RPMI8226 (cell line): Measurements from ENCODE around the gene ITPK1.

Experiments used
- DNase-seq: peaks from one replicate; pipeline ENCODE4 v3.0.0-alpha.2; 2015

Gene ITPK1

DNA sequence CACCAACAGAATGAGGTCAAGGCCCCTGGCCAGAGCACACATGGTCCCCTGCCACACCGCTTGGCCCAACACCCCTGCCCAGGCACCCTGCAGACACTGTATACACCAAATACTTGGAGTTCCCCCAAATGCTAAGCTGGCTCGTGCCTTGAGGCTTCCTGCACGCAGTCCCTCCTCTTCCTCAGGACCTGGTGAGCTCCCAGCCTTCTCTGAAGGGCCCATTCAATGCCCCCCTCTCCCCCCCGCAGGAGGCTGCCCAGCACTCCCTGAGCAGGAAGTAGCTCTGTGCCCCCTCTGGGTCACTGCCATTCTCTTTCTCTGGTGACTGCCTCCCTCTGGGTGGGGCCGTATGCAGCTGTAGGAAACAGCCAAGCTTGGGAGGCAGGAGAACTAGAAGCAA, 75.3 kb downstream of the ITPK1 start:
- no peak for DNase-seq

DNA sequence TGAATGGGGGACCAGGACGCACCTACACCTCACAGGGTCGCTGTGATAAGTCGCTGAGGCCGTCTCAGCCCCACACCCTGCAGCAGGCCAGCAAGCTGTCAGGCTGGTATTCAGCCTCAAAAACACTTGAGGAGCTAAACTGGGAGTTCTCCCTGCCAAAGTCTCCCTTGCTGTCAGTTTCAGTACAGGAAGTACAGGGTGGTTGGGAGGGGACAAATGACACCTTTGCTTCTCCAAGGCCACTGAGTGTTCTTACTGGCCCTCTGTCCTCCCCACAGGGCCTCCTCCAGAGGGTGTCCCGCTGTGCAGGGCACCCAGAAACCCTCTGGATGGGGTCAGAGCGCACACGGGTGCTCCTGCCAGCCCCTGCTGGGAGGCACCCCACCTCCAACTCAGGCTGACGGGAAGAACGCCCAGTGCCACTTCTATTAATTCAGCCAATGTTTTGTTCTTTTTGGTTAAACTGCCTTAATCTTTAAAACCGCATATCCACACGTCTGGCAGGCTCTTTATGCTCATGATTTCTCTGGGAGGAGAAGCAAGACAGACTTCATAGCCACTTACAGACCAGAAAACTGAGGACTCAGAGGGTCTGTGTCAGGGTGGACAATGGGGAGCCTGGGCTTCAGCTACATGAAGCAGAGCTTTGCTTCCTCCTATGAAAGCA, 75.9 kb downstream of the ITPK1 start:
- no peak for DNase-seq

DNA sequence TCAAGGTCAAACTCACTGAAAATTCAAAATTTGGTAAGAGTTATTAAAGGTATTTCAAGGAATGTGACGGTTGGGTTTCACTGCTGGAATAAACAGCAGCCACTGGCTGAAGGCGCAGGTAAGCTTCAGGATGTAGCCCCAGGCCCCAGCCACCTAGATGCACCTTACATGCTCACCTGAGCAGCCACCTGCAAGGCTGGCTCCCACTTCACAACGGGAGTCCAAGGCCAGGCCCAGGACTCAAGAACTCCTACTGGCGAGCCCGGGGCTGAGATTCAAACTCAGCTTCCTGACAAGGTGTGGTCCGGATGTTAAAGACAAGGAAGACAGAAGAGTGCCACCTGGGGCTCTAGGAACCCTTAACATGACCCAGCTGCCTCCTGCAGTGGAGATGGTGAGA, 78.4 kb downstream of the ITPK1 start:
- no peak for DNase-seq

DNA sequence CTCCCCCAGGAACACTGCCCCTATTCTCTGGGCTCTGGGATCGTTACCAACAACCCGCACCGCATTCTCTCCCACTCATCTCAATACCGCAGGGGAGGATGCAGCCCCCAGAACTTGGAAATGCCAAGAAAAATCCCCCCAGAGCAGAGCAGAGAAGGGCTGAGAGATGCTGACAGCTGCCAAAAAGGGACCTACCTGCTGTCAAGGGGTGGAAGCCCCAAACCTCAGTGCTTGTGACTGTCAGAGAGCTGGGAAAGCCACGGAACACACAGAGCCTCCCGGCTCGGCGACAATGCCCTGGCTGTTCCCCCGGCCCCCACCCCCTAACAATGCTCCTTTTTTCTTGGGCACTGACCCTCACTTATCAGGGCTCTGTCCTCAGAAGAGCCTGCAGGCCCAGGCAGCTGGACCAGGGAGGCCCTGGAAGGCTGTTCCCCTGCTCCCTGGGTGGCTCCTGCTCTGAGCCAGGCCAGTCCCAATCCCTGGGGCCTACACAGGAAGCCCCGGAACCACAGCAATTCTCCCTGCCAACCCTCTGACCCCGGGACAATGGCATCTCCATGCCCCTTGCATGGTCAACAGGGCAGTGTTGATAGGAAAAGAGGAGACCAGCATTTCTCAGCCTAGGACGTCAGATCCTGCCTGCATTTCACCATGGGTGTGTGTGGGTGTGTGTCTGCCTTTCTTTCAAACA, 78.9 kb downstream of the ITPK1 start:
- DNase-seq, result no peak

DNA sequence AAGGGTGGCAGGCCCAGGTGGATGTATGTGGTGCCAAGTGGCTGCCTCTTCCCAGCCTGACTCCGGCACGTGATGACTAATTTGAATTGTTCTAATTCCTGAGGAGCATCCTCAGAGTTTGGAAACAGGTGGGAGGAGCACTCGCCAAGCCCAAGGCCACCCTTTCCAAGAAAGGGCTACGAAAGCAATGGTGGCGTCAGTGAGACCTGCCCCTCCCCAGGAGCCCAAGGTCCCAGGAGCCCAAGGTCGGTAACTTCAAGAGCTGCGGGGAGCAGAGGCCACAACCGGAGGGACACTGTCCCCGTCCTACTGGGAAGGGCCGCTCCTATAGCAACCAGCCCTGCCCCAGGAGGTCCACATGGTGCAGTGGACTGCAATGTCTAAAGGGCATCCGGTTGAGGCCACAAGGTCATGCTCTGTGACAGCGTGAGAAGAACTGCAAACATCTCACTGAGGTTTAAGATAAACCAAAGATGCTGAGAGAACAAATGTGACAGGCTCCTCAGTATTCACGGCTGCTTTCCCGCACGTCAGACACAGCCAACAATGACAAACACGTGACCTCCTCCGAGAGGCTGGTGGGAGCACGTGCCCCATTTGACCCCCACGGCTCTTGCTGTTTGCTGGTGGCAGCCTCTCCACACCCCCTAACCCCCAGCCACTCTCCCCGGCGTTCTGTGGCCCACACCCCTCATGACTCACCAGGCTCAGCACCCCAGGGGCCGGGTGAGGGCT, 79.6 kb downstream of the ITPK1 start:
- DNase-seq, result no peak

DNA sequence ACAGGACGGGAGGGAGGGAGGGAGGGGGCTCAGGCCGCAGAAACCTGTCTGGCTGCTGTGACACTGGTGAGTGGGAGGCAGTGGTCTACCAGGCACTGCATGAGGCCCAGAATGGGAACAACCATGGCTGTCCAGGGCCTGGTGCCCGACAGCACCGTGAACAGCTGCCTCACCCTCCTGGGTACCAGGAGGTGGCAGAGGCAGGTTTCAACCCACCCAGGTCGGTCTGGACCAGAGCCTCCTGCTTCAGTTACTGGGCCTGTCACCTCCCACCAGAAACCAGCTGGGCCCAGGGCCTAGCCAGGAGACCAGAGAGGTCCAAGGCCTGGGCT, 80.2 kb downstream of the ITPK1 start:
- DNase-seq, result no peak

DNA sequence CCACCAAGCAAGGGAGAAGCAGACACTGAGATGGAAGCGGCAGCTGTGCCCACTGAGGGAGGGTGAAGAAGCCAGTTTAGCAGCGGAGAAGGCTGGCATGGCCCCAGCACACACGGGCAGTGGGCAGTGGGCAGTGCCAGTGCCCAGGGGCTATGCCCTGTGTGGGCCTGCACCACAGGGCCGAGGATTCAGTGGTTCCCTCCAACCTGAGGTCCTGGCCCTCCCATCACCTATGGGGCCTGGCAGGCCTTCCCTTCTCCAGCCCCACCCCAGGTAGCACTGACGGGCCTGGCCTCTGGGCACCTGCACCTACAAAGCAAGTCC, 81.1 kb downstream of the ITPK1 start:
- no peak for DNase-seq

DNA sequence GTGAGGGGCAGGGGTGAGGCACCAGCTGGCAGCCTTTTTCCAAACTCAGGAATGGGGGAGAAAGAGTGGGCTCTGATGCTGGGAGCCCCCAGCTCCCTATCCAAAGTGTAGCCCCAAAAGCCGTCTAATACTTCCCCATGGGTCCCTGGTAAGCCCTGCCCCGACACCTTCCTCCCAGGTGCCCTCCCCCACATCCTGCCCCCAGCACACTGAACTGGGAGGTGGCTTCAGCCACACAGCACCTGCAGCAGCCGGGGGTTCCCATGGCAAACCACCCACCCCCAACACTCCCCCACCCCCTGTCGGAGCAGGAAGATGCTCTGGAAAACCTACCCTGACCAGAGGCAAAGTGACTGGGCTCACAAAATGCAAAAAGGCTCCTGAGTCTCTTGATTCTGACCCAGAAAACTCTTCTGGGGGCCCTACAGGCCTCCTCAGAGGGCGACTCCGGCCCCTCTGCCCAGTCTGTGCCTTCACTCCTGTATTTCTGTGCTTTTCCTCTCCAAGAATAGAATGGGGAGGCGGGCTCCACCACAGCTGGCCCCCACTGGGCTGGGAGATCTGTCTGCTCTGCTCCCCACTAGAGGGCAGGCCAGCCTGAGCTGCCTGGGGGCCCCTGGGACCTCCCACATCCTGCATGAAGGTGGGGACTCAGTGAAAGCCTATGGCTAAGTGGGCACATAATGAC, 81.6 kb downstream of the ITPK1 start:
- DNase-seq, result no peak

DNA sequence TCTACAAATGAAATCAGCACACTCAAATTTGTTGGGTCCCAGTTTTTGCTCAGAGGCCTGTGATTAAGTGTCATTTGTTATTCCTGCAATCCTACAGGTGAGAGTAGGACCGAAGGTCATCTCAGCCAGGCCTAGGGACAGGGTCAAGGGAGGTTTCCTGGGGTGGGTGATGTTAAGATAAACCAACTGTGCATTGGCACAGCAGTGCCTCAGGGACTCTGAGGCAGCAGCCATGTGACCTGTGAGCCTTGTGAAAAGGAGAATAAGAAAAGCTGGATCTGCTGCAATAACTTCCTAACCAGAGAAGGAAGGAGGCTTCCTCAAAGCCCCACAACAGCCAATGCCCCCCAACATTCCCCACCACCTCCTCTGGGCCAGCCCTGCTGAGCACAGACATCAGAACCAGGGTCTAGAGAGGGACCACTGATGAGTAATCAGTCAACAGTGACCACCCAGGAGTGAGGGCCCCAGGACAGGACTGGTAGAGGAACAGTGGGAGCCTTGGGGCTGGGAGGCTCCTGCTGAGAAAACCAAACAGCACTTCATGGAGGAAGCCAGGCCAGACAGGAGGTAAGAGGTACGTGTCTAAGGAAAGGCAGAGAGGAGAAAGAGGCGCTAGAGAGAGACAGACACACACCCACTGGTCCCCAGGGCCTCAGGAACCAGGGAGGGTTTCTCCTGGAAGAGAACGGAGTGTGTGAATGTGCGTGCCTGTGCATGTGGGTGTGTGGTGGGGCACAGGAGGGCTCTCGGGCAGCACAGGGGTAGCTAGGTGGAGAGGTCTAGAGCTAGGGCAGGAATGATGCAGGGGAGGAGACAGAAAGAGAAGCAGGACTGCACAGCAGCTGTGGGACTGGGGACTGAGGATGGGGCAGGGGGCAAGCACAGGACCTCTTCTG, 82.4 kb downstream of the ITPK1 start:
- DNase-seq, result no peak

DNA sequence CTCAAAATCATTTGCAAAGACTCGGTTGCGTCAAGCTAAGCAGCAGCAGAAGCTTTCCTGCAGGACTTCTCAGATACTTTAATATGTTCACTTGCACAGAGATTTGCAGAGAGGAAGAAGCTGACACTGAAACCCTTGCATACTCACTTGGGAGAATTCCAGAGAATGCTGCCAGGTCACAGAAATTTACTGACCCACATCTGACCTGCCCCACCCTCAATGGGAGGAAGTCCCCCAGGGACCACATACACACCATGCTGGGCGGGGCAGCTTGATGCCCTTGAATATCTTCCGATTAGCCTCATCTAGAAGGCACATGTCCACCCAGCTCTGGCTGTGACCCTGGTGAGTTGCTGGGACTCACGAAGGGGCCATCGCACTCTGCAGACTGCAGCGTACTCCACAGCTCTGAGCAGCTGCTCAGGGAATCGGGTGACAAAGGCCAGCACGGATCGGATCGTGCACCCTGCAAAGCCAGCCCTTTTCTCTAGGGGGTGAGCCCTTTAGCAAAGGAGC, 83.2 kb downstream of the ITPK1 start:
- no peak for DNase-seq

DNA sequence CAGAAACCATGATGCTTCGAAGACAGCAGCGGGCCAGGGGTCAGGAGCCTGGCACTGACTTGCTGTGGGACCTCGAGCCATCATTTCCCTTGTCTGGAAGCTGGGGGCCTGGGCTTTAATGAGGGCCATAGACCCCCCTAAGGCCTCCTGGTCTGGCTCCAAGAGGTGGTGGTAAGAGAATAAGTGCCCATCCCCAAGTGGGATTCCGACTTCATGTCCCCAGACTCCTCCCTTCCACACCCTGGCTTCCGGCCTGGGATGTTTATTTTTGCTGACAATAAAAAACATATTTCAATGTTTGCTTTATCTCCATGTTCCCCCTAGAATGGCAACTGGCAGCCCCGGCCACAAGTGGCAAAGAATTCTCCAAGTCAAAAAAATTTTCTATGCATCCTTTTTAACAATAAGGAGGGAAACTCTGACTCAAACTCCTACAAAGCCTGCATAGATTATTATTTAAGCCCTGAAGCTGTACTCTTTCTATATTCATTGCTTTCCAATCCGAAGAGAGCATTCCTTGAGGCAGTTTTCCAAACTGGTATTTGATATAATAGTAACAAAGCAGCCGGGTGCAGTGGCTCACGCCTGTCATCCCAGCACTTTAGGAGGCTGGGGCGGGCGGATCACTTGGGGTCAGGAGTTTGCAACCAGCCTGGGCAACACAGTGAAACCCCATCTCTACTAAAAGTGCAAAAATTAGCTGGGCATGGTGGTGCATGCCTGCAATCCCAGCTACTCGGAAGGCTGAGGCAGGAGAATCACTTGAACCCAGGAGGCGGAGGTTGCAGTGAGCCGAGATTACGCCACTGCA, 84.0 kb downstream of the ITPK1 start:
- DNase-seq, result no peak

DNA sequence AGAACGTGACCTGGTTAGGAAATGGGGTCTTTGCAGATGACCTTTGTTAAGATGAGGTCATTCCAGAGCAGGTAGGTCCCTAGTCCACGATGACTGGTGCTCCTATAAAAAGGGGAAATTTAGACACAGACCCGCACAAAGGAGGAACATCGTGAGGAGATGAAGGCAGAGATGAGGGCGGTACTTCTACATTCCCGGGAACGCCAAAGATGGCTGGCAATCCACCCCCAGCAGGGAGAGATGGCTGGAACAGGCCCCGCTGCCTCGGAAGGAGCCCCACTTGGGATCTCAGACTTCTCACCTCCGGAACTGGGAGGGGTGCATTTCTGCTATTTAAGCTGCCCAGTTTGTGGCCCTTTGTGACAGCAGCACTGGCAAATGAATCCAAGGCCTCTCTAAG, 85.0 kb downstream of the ITPK1 start:
- DNase-seq, result no peak

DNA sequence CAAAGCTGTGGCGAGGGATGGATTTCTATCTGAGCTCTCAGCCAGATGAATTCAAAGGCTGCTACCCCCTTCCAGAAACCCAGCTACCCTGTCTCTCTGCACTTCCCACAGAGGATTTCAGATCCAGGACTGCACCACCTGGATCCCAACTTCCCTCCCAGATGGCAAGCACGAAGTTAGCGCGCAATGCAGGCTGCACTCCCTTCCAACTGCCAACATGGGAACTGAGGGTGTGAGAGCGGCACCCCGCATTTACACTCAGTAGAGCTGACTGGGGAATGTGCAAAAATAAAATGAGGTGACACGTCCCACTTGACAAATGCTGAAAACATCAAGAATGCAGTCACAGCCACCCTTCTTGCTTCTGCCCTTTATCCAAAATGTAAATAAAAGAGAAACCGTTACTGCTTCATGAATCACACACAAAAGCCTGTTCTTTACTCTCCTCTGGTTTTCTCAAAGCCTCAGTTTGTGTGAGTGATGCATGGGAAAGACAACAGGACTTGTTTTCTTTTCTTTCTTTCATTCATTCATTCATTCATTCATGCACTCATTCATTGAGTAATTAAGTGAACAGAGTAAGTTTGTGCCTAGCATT, 85.7 kb downstream of the ITPK1 start:
- no peak for DNase-seq

DNA sequence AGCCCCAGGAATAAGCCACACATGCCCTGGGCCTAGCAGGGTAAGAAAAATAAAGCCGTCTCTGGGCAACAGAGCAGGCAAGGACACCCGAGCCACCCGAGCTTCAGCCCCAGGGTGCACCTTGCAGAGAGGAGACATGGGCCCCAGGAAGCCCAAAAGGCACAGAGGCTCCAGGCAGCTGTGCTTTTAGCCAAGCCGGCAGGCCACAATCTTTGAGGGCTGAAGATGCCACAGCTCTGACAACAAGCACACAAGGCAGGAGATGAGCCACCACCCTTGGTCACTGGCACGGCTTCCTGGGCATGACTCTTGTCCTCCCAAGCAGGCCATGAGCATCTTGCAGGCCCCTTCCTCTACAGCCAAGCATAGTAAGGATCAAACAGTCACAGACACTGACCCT, 86.3 kb downstream of the ITPK1 start:
- DNase-seq, result no peak

DNA sequence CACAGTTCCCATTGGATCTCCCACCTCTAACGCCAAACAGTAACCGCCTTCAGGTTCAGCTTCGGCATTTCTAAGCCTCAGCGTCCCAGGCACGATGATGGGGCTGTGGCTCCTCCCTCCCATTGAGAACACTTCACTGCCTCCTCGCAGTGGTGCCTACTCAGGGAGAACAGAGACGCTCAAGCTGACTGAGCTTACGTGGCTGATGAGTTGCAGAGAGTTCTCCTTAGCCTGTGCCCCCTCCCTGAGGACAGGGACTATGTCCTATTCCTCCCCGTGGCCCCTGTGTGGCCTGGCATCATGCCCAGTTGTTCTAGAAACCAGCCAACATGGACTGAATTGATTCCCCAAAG, 87.0 kb downstream of the ITPK1 start:
- DNase-seq, result no peak

DNA sequence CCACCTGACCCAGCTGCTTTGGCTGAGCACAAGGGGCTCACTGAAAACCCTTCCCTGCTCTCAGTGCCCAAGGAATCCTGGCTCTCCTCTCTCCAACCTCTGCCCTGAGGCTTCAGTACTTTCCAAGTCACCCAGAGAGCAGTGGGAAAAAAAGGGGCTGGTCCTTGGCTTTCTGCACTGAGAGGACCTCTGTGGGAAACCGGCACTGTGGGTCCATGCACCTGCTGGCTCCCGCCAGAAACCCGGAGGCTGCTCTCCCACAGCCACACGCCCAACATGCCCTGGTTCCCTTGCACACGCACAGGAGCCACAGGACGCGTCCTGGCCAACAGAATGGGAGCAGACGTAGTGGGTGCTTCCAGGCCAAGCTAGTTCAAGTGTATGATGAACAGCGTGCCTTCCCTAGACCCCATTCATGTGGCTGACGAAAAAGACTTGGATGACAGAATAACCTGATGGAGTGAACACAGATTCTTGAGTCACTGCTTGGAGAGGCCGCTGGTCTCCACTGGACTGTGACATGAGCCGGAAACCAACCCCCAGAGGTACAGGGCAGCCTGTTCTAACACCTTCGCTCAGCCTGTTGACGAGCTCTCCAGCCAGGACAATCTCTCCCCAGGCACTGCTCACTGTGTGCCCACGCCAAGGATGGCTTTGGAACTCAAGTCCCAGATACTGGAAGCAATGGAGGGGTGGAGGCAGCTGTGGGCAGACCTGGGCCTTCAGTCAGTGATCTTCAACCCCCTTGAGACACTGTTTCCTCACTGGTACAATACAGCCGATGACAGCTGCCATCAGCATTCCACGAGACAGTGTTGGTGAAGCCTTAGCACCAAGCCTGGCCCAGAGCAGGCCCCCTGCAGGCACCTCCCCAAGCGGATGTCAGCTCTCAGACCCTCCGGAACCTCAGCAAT, 87.7 kb downstream of the ITPK1 start:
- DNase-seq, result no peak

DNA sequence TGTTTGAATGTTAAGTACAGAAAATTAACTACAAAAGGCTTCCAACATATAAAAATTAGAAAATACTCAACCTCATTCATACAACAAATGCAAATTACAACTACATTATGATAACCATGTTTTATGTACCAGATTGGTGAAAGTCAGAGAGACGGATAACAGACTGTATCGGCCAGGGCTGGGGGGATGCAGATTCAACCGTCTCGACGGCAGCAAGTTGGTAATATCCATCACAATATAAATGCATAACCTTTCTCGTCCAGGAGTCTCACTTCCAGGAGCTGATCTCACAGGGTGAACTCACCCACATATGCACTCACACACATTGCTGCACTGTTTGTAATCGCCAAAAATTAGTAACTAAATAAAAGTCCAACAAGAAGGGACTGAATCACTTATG, 89.4 kb downstream of the ITPK1 start:
- no peak for DNase-seq

DNA sequence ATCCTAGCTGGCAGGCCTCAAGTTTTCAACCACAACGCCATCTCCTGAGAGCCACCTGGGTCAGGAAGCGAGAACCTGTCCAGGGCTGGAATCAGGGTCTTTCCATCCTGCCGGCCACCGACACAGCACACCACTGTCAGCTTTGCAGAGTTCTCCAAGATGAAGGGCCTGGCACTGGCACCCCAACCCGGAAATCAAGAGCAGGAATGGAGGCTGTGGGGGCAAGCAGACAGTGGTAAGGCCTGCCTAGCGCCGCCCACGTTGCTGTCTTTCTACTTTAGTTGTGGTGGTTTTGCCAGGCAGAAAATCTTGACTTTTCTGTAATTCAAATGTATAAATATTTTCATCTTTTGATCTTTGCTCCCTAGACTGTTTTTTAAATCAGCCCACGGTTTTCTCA, 90.7 kb downstream of the ITPK1 start:
- DNase-seq, result no peak

DNA sequence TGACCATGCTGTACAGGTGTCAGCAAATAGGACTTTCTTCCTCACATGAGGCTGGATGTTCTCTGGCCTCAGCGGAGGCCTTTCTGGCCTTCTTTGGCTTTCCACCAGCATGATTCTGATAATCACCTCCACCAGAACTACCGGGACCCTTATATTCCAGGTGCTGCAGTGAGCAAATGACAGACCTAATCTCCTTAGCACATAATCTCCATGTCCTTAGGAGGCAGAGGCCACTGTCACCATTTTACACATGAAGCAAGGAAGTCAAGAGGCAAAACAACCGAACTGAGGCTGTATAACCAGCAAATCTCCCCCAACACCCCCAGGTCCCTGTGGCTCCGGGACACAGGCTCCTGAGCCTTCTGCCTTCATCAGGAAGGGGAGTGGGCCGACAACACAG, 91.2 kb downstream of the ITPK1 start:
- no peak for DNase-seq

DNA sequence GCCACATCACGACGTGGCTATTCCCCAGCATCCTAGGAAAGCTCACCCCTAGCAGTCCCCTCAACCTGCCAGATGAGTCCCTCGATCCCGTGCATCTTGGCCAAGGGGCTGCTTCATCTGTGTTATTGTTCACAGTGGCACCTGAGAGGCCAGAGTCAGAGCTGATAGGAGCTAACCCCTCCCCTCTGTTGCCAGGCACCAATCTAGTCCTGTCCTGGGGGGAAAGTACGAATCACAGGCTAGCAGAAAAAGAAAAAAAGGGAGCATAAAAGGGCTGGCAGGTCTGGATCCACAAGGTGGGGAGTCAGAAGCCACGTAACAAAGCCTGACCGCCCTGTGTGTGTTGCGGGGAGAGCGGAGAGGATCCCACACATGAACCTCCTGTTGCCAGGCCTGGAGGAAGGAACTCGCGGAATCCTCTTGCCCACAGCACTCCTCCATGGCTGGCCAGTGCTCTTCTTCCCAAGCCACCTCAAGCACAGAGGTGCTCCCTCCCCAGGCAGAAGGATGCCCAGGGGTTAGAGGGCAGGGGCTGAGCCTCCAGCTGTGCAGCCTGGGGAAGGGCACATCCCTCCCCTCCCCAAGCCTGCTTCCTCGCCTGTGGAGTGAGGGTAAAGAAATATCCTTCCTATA, 91.8 kb downstream of the ITPK1 start:
- DNase-seq, result no peak
